ENCODE measurements around the gene C2orf42.

C2orf42 gene

DNA sequence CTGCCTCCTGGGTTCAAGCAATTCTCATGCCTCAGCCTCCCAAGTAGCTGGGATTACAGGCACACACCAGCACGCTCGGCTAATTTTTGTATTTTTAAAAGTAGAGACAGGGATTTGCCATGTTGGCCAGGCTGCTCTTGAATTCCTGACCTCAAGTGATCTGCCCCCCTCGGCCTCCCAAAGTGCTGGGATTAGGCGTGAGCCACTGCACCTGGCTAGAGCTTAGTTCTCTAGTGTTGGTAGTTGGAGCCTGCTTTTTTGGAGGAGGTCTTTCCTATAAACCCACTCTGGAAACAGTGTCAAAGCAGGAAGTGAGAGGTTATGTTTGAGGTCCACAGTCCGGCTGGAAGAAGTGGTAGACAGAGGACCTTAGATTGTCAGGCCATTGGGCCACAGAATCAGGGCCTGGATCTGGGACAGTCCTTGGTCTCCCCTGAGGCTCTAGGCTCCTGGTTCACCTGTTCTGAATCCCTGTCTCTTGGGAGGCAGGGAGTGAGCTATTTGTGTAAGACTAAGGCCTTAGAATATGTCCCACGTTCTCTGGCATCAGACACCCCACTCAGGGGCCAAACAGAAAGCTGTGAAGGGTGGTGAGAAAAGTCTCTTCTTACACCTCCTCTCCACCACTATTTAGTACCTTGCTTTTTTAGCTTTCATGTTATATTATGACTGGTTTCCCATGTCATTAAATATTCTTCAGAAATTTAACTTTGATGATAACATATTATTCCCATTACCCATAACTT is 69.0 kb downstream of the C2orf42 start:
- no peaks in the 10 kb centered on the region for H3K36me3 ChIP-seq (ENCODE audit: insufficient read depth, low read length)
- H3K4me2 ChIP-seq (ENCODE audit: insufficient read depth, low read length), result no peak overlapping the region
- DNase-seq (no peak), ATAC-seq (ENCODE audit: insufficient read depth, low read depth) (no peak)
- peaks cover 10% of the 10 kb centered on the region; the same call in 1 of the 2 replicates for H3K79me2 ChIP-seq (ENCODE audit: insufficient read depth, low read length)
- H3K4me1 ChIP-seq (ENCODE audit: insufficient read depth, low read length), result peaks cover 40% of the 10 kb centered on the region
- TF ChIP-seq, protein P1, sequence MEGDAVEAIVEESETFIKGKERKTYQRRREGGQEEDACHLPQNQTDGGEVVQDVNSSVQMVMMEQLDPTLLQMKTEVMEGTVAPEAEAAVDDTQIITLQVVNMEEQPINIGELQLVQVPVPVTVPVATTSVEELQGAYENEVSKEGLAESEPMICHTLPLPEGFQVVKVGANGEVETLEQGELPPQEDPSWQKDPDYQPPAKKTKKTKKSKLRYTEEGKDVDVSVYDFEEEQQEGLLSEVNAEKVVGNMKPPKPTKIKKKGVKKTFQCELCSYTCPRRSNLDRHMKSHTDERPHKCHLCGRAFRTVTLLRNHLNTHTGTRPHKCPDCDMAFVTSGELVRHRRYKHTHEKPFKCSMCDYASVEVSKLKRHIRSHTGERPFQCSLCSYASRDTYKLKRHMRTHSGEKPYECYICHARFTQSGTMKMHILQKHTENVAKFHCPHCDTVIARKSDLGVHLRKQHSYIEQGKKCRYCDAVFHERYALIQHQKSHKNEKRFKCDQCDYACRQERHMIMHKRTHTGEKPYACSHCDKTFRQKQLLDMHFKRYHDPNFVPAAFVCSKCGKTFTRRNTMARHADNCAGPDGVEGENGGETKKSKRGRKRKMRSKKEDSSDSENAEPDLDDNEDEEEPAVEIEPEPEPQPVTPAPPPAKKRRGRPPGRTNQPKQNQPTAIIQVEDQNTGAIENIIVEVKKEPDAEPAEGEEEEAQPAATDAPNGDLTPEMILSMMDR (IDR thresholded peaks at IDR 0.05; ENCODE audit: borderline replicate concordance, extremely low read depth, low read length, poor library complexity, severe bottlenecking), result no peak
- no peak for TF ChIP-seq EZH2 (IDR thresholded peaks at IDR 0.05; ENCODE audit: borderline replicate concordance, low read depth, low read length, severe bottlenecking)
- no peak overlapping the region for H3K9ac ChIP-seq (ENCODE audit: low read depth, low read length)
- H3K4me3 ChIP-seq (ENCODE audit: low read depth in 1 of 2, low read length in 2 of 2), result no peak overlapping the region
- no peaks in the 10 kb centered on the region for H3K27me3 ChIP-seq (ENCODE audit: insufficient read depth, low read length, poor library complexity)
- H4K20me1 ChIP-seq (ENCODE audit: insufficient read depth, low read length), result no peaks in the 10 kb centered on the region
- H2AFZ ChIP-seq (ENCODE audit: low read depth, low read length), result no peak overlapping the region
- no peaks in the 10 kb centered on the region for H3K9me3 ChIP-seq (ENCODE audit: insufficient read depth, low read length, severe bottlenecking)
- peak overlapping the region; percentile 15 for H3K27ac ChIP-seq (ENCODE audit: low read length)

DNA sequence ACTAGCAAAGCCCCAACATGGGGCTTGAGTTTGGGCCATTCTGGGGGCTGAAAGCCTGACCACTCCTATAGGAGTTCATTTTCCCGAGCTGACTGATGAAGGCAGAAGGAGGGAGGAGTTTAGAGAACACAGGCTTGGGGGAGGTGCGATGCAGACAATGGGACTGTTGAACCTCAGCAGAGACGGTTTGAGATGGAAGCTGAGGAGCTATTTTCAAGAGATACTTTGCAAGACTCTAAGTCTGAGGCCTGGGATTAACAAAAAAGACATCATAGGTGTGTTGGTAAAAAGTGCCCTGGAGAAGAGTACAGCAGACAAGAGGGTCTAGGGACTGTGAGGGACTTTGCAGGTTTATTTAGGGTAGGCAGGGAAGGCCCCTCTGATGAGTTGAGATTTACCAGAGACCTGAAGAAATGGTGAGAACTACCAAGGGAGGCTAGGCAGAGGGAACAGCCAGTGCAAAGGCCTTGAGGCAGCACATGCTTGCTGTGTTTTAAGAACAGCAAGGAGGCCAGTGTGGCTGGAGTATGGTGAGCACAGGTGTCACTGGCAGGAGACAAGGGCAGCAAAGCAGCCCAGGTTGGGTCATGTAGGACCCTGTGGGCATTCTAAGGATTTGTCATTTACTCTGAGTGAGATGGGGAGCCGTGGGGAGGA is 71.9 kb downstream of the C2orf42 start:
- H4K20me1 ChIP-seq (ENCODE audit: insufficient read depth, low read length), result no peaks in the 10 kb centered on the region
- H3K27me3 ChIP-seq (ENCODE audit: insufficient read depth, low read length, poor library complexity), result no peaks in the 10 kb centered on the region
- H3K4me2 ChIP-seq (ENCODE audit: insufficient read depth, low read length), result no peak overlapping the region
- ATAC-seq (ENCODE audit: insufficient read depth, low read depth), result peak; percentile 75
- no peak for TF ChIP-seq EZH2 (IDR thresholded peaks at IDR 0.05; ENCODE audit: borderline replicate concordance, low read depth, low read length, severe bottlenecking)
- TF ChIP-seq, protein P1 (IDR thresholded peaks at IDR 0.05; ENCODE audit: borderline replicate concordance, extremely low read depth, low read length, poor library complexity, severe bottlenecking), result no peak
- H3K79me2 ChIP-seq (ENCODE audit: insufficient read depth, low read length), result no peaks in the 10 kb centered on the region
- H3K27ac ChIP-seq (ENCODE audit: low read length), result peak overlapping the region; percentile 3; the same call in 1 of the 2 replicates
- DNase-seq, result peak; percentile 57
- no peaks in the 10 kb centered on the region for H3K9me3 ChIP-seq (ENCODE audit: insufficient read depth, low read length, severe bottlenecking)
- no peak overlapping the region for H3K9ac ChIP-seq (ENCODE audit: low read depth, low read length)
- no peak overlapping the region for H3K4me3 ChIP-seq (ENCODE audit: low read depth in 1 of 2, low read length in 2 of 2)
- H2AFZ ChIP-seq (ENCODE audit: low read depth, low read length), result no peak overlapping the region; the same call in 1 of the 2 replicates
- H3K4me1 ChIP-seq (ENCODE audit: insufficient read depth, low read length), result peaks cover 19% of the 10 kb centered on the region
- H3K36me3 ChIP-seq (ENCODE audit: insufficient read depth, low read length), result no peaks in the 10 kb centered on the region

DNA sequence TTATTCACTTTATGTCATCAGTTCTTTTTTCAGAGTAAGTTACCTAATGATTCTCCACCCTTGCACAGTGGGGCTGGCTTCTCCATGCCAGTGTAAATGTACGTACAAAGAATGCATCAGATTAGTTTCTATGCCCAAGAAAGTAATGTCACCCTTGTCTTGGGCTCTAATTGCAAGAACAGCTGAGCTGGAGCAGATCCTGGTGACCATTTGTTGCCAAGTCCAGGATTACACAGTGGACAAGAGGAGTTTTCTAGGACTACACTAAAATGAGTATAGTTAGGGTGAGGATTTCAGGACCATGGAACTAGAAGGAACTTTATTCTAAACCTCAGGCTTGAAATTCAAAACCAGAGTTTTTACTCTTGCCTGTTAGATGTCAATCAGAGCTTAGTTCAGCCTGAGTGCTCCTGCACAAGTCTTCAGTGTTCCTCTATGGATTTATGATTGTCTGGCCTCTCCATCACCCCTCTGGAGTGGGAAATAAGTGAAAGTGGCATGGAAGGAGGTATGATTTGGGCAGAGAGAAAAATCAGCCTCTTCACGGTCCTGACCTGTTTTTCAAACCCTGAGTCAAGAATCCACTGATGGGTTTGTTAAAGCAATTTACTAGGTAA is 73.8 kb downstream of the C2orf42 start:
- Histone ChIP-seq H3K9me3 (ENCODE audit: insufficient read depth, low read length, severe bottlenecking) (no peaks in the 10 kb centered on the region), H3K4me2 (ENCODE audit: insufficient read depth, low read length) (no peak overlapping the region), H3K27me3 (ENCODE audit: insufficient read depth, low read length, poor library complexity) (no peaks in the 10 kb centered on the region), H2AFZ (ENCODE audit: low read depth, low read length) (no peak overlapping the region), H3K27ac (ENCODE audit: low read length) (no peak overlapping the region), H3K36me3 (ENCODE audit: insufficient read depth, low read length) (no peaks in the 10 kb centered on the region), H3K4me1 (ENCODE audit: insufficient read depth, low read length) (peaks cover 8% of the 10 kb centered on the region), H3K9ac (ENCODE audit: low read depth, low read length) (no peak overlapping the region), H3K79me2 (ENCODE audit: insufficient read depth, low read length) (no peaks in the 10 kb centered on the region), H3K4me3 (ENCODE audit: low read depth in 1 of 2, low read length in 2 of 2) (no peak overlapping the region), H4K20me1 (ENCODE audit: insufficient read depth, low read length) (no peaks in the 10 kb centered on the region)
- DNase-seq (no peak), ATAC-seq (ENCODE audit: insufficient read depth, low read depth) (no peak)
- TF ChIP-seq, protein P1 (IDR thresholded peaks at IDR 0.05; ENCODE audit: borderline replicate concordance, extremely low read depth, low read length, poor library complexity, severe bottlenecking), result no peak
- TF ChIP-seq EZH2 (IDR thresholded peaks at IDR 0.05; ENCODE audit: borderline replicate concordance, low read depth, low read length, severe bottlenecking), result no peak

All from DND-41 (cell line).